HEK293 (cell line): ENCODE results near the gene GALNT9.

Experiments used
- CTCF ChIA-PET: fragments of 350-600 bp; formaldehyde crosslinking; extraction: SDS; loops from one replicate; lab custom pipeline; 2021; ENCODE audit warnings: antibody characterized with exemption; lab: Yijun Ruan, JAX
- POLR2A ChIA-PET: fragments of 300-600 bp; formaldehyde crosslinking; extraction: SDS; loops from one replicate; lab custom pipeline; 2020; ENCODE audit warnings: antibody characterized with exemption, inconsistent platforms; lab: Yijun Ruan, JAX
- H3K27ac ChIP-seq: fragments of 200-500 bp; sonication (Bioruptor generic); 2 replicates; pipeline ENCODE4 v1.5.1; 2014; ENCODE audit warnings: low read depth, low read length, control low read depth, inconsistent platforms; ENCODE audit errors: extremely low read depth
- H3K36me3 ChIP-seq, 2 experiments: fragments of 200-500 bp in 1 of 2; sonication (Bioruptor generic) in 1 of 2; 1 replicate in 1 of 2; 2 replicates in 1 of 2; pipeline ENCODE4 v1.5.1; 2014 to 2017; ENCODE audit warnings: inconsistent platforms in 2 of 2, low read length in 2 of 2; ENCODE audit not compliant: control insufficient read depth in 2 of 2, insufficient read depth in 1 of 2
- H3K4me1 ChIP-seq: fragments of 200-500 bp; sonication (Bioruptor generic); 2 replicates; pipeline ENCODE4 v1.5.1; 2014; ENCODE audit warnings: mild to moderate bottlenecking, low read length, inconsistent platforms; ENCODE audit not compliant: control insufficient read depth, insufficient read depth
- H3K4me3 ChIP-seq: 2 replicates; pipeline ENCODE4 v1.5.1; 2011; ENCODE audit warnings: low read depth, mild to moderate bottlenecking, control low read depth, low read length, moderate library complexity
- H3K9me3 ChIP-seq: fragments of 200-500 bp; sonication (Bioruptor generic); 2 replicates; pipeline ENCODE4 v1.5.1; 2014; ENCODE audit warnings: low read depth, low read length, inconsistent platforms; ENCODE audit not compliant: control insufficient read depth, insufficient read depth
- BCL11B ChIP-seq: fragments of 450-650 bp; formaldehyde crosslinking; IDR thresholded peaks from 2 replicates; pipeline ENCODE4 v1.5.1; 2016; ENCODE audit warnings: low read depth, missing biosample characterization, missing genetic modification characterization
- GLIS1 ChIP-seq: fragments of 450-650 bp; formaldehyde crosslinking; IDR thresholded peaks from 2 replicates; pipeline ENCODE4 v1.5.1; 2016; ENCODE audit warnings: missing biosample characterization, missing genetic modification characterization
- GLIS2 ChIP-seq: fragments of 450-650 bp; formaldehyde crosslinking; IDR thresholded peaks from 2 replicates; pipeline ENCODE4 v1.5.1; 2016; ENCODE audit warnings: missing biosample characterization, missing genetic modification characterization
- KLF7 ChIP-seq: fragments of 450-650 bp; formaldehyde crosslinking; IDR thresholded peaks from 2 replicates; pipeline ENCODE4 v1.5.1; 2016; ENCODE audit warnings: missing biosample characterization, missing genetic modification characterization, borderline replicate concordance
- KLF8 ChIP-seq: fragments of 450-650 bp; formaldehyde crosslinking; IDR thresholded peaks from 2 replicates; pipeline ENCODE4 v1.5.1; 2016; ENCODE audit warnings: missing biosample characterization, missing genetic modification characterization
- KLF9 ChIP-seq: fragments of 450-650 bp; formaldehyde crosslinking; IDR thresholded peaks from 2 replicates; pipeline ENCODE4 v1.5.1; 2016; ENCODE audit warnings: missing biosample characterization, missing genetic modification characterization, low read depth
- SALL2 ChIP-seq: fragments of 450-650 bp; formaldehyde crosslinking; IDR thresholded peaks from 2 replicates; pipeline ENCODE4 v1.5.0; 2017; ENCODE audit warnings: missing biosample characterization, mild to moderate bottlenecking, missing genetic modification characterization, borderline replicate concordance
- WT1 ChIP-seq: fragments of 450-650 bp; formaldehyde crosslinking; IDR thresholded peaks from 2 replicates; pipeline ENCODE4 v1.5.1; 2016; ENCODE audit warnings: missing biosample characterization, missing genetic modification characterization
- ZFP37 ChIP-seq: fragments of 450-650 bp; formaldehyde crosslinking; IDR thresholded peaks from 2 replicates; pipeline ENCODE4 v1.5.1; 2016; ENCODE audit warnings: missing biosample characterization, missing genetic modification characterization
- ZNF138 ChIP-seq: fragments of 450-650 bp; formaldehyde crosslinking; IDR thresholded peaks from 2 replicates; pipeline ENCODE4 v1.5.1; 2016; ENCODE audit warnings: missing biosample characterization, missing genetic modification characterization, borderline replicate concordance
- ZNF157 ChIP-seq: fragments of 450-650 bp; formaldehyde crosslinking; IDR thresholded peaks from 2 replicates; pipeline ENCODE4 v1.5.1; 2016; ENCODE audit warnings: missing biosample characterization, missing genetic modification characterization
- ZNF23 ChIP-seq: fragments of 450-650 bp; formaldehyde crosslinking; IDR thresholded peaks from 2 replicates; pipeline ENCODE4 v1.5.1; 2016; ENCODE audit warnings: missing biosample characterization, missing genetic modification characterization, borderline replicate concordance
- ZNF274 ChIP-seq, 2 experiments: fragments of 200-500 bp in 1 of 2; fragments of 450-650 bp in 1 of 2; sonication (Bioruptor generic) in 1 of 2; formaldehyde crosslinking in 1 of 2; IDR thresholded peaks; 2 replicates each; pipeline versions ENCODE4 v1.5.1 to v1.6.1; 2014 to 2016; ENCODE audit warnings: borderline replicate concordance in 1 of 2, inconsistent platforms in 1 of 2, low read length in 1 of 2, missing biosample characterization in 1 of 2, missing genetic modification characterization in 1 of 2
- ZNF292 ChIP-seq: fragments of 450-650 bp; formaldehyde crosslinking; IDR thresholded peaks from 2 replicates; pipeline ENCODE4 v1.5.1; 2016; ENCODE audit warnings: low read depth, missing biosample characterization, missing genetic modification characterization, borderline replicate concordance
- ZNF654 ChIP-seq: fragments of 450-650 bp; formaldehyde crosslinking; IDR thresholded peaks from 2 replicates; pipeline ENCODE4 v1.5.1; 2016; ENCODE audit warnings: low read depth, missing biosample characterization, missing genetic modification characterization
- ZNF658 ChIP-seq: fragments of 450-650 bp; formaldehyde crosslinking; IDR thresholded peaks from 2 replicates; pipeline ENCODE4; 2016; ENCODE audit warnings: missing biosample characterization, missing genetic modification characterization
- ZNF791 ChIP-seq: fragments of 450-650 bp; formaldehyde crosslinking; IDR thresholded peaks from 2 replicates; pipeline ENCODE4 v1.5.1; 2016; ENCODE audit warnings: missing biosample characterization, missing genetic modification characterization
- ZNF837 ChIP-seq: fragments of 450-650 bp; formaldehyde crosslinking; IDR thresholded peaks from 2 replicates; pipeline ENCODE4 v1.5.1; 2016; ENCODE audit warnings: missing biosample characterization, missing genetic modification characterization
- ZSCAN23 ChIP-seq: fragments of 450-650 bp; formaldehyde crosslinking; IDR thresholded peaks from 2 replicates; pipeline ENCODE4 v1.5.1; 2016; ENCODE audit warnings: missing biosample characterization, missing genetic modification characterization
- TF ChIP-seq, protein P1 (sequence below): fragments of 450-650 bp; formaldehyde crosslinking; IDR thresholded peaks from 2 replicates; pipeline ENCODE4 v1.5.1; 2016; ENCODE audit warnings: missing biosample characterization, missing genetic modification characterization
- TF ChIP-seq, protein P2 (sequence below): fragments of 450-650 bp; formaldehyde crosslinking; IDR thresholded peaks from 2 replicates; pipeline ENCODE4 v1.5.1; 2016; ENCODE audit warnings: missing biosample characterization, missing genetic modification characterization
- TF ChIP-seq, protein P3 (sequence below): fragments of 450-650 bp; formaldehyde crosslinking; IDR thresholded peaks from 2 replicates; pipeline ENCODE4 v1.5.1; 2017; ENCODE audit warnings: missing biosample characterization, missing genetic modification characterization
- TF ChIP-seq, protein P4 (sequence below): fragments of 450-650 bp; formaldehyde crosslinking; IDR thresholded peaks from 2 replicates; pipeline ENCODE4 v1.5.1; 2016; ENCODE audit warnings: missing biosample characterization, missing genetic modification characterization
- TF ChIP-seq, protein P5 (sequence below): fragments of 450-650 bp; formaldehyde crosslinking; IDR thresholded peaks from 2 replicates; pipeline ENCODE4 v1.5.1; 2017; ENCODE audit warnings: missing biosample characterization, missing genetic modification characterization
- TF ChIP-seq, protein P6 (sequence below): fragments of 450-650 bp; formaldehyde crosslinking; IDR thresholded peaks from 2 replicates; pipeline ENCODE4; 2016; ENCODE audit warnings: missing biosample characterization, missing genetic modification characterization

The GALNT9 gene

DNA sequence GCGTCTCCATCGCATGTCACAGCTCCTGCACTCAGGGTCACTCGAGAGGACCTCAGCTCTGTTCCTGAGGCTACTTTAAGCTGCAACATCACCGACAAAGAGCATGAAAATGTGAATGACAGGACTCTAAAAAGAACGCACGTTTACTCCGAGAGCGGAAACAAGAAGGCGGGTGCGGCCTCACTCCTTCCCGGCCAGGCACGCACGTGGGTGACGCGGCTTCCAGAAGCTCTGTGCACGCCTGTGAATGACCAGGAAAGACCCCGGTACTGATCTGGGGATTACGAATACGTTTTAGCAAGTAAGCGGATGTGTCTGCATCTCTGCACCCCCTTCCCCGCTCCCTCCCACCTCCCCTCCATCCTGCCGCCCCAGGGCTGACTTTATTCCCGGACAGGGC is 15.2 kb upstream of the GALNT9 start:
- H3K9me3 ChIP-seq: no peaks in the 10 kb centered on the region
- H3K4me3 ChIP-seq: no peak overlapping the region
- CTCF ChIA-PET: interaction anchor here (1.1 kb wide), 1 partner anchor 70 kb away, joined by 5 read pairs; no protein-coding TSS in a partner anchor
- H3K27ac ChIP-seq: no peak overlapping the region
- H3K36me3 ChIP-seq: no peaks in the 10 kb centered on the region
- POLR2A ChIA-PET: no interaction called here
- no peaks in the 10 kb centered on the region for H3K4me1 ChIP-seq
- TF ChIP-seq KLF7 (no peak), ZNF837 (tag by site-specific recombination) (no peak), KLF9 (no peak), ZNF791 (tag by site-specific recombination) (no peak), ZNF157 (tag by site-specific recombination) (no peak), ZSCAN23 (tag by site-specific recombination) (no peak), ZNF138 (tag by site-specific recombination) (no peak), SALL2 (no peak), ZNF658 (tag by site-specific recombination) (no peak), ZNF292 (tag by site-specific recombination) (no peak), KLF8 (tag by site-specific recombination) (no peak), ZFP37 (tag by site-specific recombination) (no peak), BCL11B (tag by site-specific recombination) (no peak), ZNF654 (tag by site-specific recombination) (no peak), GLIS1 (tag by site-specific recombination) (no peak)
- TF ChIP-seq, protein P1, sequence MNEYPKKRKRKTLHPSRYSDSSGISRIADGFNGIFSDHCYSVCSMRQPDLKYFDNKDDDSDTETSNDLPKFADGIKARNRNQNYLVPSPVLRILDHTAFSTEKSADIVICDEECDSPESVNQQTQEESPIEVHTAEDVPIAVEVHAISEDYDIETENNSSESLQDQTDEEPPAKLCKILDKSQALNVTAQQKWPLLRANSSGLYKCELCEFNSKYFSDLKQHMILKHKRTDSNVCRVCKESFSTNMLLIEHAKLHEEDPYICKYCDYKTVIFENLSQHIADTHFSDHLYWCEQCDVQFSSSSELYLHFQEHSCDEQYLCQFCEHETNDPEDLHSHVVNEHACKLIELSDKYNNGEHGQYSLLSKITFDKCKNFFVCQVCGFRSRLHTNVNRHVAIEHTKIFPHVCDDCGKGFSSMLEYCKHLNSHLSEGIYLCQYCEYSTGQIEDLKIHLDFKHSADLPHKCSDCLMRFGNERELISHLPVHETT (tag by site-specific recombination): no peak
- TF ChIP-seq, protein P2, sequence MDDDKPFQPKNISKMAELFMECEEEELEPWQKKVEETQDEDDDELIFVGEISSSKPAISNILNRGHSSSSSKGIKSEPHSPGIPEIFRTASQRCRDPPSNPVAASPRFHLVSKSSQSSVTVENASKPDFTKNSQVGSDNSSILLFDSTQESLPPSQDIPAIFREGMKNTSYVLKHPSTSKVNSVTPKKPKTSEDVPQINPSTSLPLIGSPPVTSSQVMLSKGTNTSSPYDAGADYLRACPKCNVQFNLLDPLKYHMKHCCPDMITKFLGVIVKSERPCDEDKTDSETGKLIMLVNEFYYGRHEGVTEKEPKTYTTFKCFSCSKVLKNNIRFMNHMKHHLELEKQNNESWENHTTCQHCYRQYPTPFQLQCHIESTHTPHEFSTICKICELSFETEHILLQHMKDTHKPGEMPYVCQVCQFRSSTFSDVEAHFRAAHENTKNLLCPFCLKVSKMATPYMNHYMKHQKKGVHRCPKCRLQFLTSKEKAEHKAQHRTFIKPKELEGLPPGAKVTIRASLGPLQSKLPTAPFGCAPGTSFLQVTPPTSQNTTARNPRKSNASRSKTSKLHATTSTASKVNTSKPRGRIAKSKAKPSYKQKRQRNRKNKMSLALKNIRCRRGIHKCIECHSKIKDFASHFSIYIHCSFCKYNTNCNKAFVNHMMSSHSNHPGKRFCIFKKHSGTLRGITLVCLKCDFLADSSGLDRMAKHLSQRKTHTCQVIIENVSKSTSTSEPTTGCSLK (tag by site-specific recombination): no peak
- TF ChIP-seq, protein P3, sequence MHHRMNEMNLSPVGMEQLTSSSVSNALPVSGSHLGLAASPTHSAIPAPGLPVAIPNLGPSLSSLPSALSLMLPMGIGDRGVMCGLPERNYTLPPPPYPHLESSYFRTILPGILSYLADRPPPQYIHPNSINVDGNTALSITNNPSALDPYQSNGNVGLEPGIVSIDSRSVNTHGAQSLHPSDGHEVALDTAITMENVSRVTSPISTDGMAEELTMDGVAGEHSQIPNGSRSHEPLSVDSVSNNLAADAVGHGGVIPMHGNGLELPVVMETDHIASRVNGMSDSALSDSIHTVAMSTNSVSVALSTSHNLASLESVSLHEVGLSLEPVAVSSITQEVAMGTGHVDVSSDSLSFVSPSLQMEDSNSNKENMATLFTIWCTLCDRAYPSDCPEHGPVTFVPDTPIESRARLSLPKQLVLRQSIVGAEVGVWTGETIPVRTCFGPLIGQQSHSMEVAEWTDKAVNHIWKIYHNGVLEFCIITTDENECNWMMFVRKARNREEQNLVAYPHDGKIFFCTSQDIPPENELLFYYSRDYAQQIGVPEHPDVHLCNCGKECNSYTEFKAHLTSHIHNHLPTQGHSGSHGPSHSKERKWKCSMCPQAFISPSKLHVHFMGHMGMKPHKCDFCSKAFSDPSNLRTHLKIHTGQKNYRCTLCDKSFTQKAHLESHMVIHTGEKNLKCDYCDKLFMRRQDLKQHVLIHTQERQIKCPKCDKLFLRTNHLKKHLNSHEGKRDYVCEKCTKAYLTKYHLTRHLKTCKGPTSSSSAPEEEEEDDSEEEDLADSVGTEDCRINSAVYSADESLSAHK (tag by site-specific recombination): no peak
- TF ChIP-seq, protein P4, sequence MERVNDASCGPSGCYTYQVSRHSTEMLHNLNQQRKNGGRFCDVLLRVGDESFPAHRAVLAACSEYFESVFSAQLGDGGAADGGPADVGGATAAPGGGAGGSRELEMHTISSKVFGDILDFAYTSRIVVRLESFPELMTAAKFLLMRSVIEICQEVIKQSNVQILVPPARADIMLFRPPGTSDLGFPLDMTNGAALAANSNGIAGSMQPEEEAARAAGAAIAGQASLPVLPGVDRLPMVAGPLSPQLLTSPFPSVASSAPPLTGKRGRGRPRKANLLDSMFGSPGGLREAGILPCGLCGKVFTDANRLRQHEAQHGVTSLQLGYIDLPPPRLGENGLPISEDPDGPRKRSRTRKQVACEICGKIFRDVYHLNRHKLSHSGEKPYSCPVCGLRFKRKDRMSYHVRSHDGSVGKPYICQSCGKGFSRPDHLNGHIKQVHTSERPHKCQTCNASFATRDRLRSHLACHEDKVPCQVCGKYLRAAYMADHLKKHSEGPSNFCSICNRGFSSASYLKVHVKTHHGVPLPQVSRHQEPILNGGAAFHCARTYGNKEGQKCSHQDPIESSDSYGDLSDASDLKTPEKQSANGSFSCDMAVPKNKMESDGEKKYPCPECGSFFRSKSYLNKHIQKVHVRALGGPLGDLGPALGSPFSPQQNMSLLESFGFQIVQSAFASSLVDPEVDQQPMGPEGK (tag by site-specific recombination): no peak

DNA sequence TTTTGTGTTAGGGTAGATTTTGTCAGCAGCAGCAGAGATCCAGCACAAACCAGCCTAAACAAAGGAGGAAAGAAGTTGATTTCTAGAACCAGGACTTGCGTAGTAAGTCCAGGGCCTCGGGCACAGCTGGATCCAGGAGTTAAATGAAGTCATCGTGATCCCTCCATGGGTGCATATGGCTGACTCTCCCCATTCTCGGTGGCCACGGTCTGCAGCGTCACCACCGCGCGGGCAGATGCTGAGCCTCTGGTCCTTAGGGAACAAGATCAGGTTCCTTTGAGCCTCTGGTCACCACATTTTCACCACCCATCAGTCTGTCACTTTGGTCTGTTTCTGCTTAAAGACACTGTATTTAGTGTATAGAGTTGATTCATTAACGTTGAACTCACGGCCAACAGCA is 14.8 kb upstream of the GALNT9 start:
- CTCF ChIA-PET: interaction anchor here (1.1 kb wide), 1 partner anchor 70 kb away, joined by 5 read pairs; no protein-coding TSS in a partner anchor
- Histone ChIP-seq H3K9me3 (no peaks in the 10 kb centered on the region), H3K27ac (no peak overlapping the region), H3K4me1 (no peaks in the 10 kb centered on the region), H3K4me3 (no peak overlapping the region)
- TF ChIP-seq ZNF23 (tag by site-specific recombination): no peak
- no peak for TF ChIP-seq ZNF274 (IDR thresholded peaks at IDR 0.05; ENCODE audit: low read length)
- no peak for TF ChIP-seq ZNF274 (tag by site-specific recombination; IDR thresholded peaks at IDR 0.05; ENCODE audit: borderline replicate concordance)
- TF ChIP-seq, protein P5, sequence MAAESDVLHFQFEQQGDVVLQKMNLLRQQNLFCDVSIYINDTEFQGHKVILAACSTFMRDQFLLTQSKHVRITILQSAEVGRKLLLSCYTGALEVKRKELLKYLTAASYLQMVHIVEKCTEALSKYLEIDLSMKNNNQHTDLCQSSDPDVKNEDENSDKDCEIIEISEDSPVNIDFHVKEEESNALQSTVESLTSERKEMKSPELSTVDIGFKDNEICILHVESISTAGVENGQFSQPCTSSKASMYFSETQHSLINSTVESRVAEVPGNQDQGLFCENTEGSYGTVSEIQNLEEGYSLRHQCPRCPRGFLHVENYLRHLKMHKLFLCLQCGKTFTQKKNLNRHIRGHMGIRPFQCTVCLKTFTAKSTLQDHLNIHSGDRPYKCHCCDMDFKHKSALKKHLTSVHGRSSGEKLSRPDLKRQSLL (tag by site-specific recombination): no peak
- no peak for TF ChIP-seq WT1
- TF ChIP-seq, protein P6, sequence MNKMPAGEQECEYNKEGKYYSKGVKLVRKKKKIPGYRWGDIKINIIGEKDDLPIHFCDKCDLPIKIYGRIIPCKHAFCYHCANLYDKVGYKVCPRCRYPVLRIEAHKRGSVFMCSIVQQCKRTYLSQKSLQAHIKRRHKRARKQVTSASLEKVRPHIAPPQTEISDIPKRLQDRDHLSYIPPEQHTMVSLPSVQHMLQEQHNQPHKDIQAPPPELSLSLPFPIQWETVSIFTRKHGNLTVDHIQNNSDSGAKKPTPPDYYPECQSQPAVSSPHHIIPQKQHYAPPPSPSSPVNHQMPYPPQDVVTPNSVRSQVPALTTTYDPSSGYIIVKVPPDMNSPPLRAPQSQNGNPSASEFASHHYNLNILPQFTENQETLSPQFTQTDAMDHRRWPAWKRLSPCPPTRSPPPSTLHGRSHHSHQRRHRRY: no peak
- no peak for TF ChIP-seq GLIS2 (tag by site-specific recombination)
- TF ChIP-seq, all 188 proteins: peak for 0
- POLR2A ChIA-PET: no interaction called here
- no peaks in the 10 kb centered on the region for H3K36me3 ChIP-seq
